GM18517 (cell line): ENCODE measurements around the gene FGFBP1.

Experiments
- ATAC-seq: cut with Tn5 transposase; IDR thresholded peaks from one replicate; pipeline ENCODE4 v1.9.1; 2021; ENCODE audit warnings: mild to moderate bottlenecking, moderate library complexity; ENCODE audit not compliant: unreplicated experiment

The FGFBP1 gene

DNA sequence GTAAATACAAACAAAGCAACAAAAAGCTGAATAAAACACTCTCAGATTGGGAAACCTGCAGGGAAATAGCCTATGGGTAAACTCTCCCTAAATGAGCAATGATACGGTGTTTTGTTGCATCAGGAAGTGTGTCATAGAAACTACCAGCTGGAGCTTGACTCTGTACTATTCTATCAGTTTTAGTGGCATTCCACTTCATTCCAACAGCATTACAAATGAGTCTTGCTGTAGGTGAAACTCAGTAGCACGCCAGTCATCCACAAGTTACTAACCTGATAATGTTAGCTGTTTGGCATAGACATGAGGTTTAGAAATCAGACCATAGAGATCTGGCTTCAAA is 24.9 kb downstream of the FGFBP1 start:
- no peak for ATAC-seq

GRCh38 chr4:15912961-15913630 is 25.4 kb downstream of the FGFBP1 start:
- no peak for ATAC-seq

- no peak for ATAC-seq
These were observed 26.3 kb downstream of the FGFBP1 start for GRCh38 chr4:15912236-15912635.

DNA sequence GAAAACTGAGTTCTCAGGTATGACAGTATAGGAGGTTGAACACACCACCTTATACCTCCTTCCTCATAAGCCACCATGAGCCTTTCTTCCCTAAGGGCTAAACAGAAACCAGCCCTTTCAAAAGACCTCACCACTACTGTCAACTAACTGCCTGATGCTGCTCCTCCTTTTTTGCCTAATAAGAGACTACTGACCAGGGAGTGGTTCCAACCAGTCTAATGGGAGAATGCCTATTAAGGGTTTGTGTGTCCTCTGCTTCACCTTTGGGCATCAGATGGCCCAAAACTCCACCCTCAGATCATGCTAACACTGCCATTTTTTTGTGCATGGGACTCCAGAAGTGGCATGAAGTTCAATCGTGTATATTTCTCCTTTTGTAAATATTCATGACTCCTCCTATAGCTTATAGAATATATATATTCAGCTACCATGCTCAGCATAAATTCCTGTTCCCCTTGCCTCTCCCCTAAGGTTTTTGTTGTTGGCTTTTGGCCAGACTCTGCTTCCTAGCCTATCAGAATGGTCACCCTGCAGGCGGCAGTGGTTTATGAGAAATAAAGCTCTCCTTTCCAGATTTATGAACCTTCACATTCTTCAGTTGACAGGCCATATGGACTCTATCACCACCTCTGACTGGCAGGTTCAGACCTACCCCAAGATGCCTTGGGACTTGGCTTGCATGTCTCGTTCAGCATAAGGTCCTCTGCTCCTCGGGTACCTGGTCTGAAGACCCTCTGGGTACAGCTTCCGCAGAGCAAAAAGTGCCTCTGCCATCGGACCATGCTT is 28.2 kb downstream of the FGFBP1 start:
- ATAC-seq: no peak

DNA sequence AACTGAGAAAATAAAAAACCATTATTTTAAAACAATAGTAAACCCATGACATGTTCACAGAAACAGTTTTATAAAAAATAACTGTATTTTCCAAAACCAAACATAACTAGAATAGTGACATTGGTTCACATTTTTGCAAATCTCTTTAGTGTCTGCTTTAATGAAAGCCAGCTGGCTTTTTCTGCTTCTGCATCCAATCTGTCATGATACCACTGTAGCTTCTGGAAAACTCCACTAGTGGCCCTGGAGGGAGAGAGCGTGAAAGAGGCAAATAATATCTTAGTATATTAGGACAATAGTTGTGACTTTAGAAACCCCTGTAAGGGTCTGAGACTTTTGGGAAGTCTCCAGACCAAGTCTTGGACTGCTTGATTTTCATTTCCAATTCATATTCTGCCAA is 31.1 kb downstream of the FGFBP1 start:
- ATAC-seq: no peak

- no peak for ATAC-seq
These were observed 32.5 kb downstream of the FGFBP1 start for GRCh38 chr4:15906020-15906443.

GRCh38 chr4:15902746-15903145 is 35.8 kb downstream of the FGFBP1 start:
- no peak for ATAC-seq

DNA sequence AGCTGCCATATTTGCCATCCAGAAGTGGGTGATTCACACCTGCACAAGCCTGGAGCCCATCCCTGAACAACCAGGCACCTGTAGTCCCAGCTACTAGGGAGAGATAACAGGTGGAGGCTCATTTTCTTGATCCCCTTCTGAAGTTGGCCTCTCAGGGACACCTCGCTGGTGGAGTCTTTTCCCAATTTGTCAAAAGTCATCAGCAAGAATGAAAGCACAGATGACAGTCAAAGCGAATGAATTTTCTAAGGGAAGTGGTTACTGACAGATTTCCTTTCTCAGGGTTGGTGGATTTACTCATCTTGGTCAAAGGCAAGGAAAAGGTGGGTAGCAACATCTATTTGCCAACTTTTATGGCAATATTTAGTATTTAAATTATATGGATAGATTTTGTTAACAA is 36.5 kb downstream of the FGFBP1 start:
- no peak for ATAC-seq

DNA sequence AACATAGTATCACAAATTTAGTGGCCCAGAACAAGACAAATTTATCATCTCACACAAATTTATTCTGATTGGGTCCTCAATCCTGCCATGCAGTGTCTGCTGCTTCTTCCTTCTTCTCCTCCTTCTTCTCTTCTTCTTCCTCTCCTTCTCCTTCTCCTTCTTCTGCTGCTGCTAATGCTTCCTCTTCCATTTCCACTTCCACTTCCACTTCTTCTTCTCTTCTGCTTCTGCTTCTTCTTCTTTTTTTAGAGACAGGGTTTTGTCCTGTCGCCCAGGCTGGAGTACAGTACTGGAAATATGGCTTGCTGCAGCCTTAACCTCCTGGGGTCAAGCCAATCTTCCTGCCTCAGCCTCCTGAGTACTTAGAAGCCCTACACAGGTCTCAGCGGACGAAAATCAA is 37.5 kb downstream of the FGFBP1 start:
- no peak for ATAC-seq

GRCh38 chr4:15899511-15899910 is 39.0 kb downstream of the FGFBP1 start:
- ATAC-seq: no peak

- ATAC-seq: no peak
These were observed 39.6 kb downstream of the FGFBP1 start for GRCh38 chr4:15898902-15899301.

GRCh38 chr4:15897577-15897976 is 41.0 kb downstream of the FGFBP1 start:
- ATAC-seq: no peak

- no peak for ATAC-seq
These were observed 43.3 kb downstream of the FGFBP1 start for GRCh38 chr4:15894921-15895916.

DNA sequence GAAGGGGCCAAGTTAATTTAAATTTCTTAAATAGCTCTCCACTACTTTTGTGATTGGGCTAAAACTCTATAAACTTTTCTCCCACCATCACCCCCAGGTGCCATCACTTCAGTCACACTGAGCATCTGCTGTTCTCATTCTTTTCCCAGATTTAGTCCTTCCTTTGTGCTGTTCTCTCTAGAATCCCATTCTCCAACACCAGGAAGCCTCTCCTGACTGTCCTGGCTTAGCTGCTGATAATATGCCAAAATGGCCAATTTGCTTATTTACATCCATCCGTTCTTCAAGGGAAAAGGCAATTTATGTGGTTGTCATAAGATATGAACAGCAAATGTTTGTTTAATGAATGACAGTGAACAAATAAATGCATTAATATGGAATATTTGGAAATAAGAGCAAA is 44.1 kb downstream of the FGFBP1 start:
- no peak for ATAC-seq

GRCh38 chr4:15893962-15894361 is 44.6 kb downstream of the FGFBP1 start:
- no peak for ATAC-seq

GRCh38 chr4:15891312-15891711 is 47.2 kb downstream of the FGFBP1 start:
- peak; percentile 60 for ATAC-seq

DNA sequence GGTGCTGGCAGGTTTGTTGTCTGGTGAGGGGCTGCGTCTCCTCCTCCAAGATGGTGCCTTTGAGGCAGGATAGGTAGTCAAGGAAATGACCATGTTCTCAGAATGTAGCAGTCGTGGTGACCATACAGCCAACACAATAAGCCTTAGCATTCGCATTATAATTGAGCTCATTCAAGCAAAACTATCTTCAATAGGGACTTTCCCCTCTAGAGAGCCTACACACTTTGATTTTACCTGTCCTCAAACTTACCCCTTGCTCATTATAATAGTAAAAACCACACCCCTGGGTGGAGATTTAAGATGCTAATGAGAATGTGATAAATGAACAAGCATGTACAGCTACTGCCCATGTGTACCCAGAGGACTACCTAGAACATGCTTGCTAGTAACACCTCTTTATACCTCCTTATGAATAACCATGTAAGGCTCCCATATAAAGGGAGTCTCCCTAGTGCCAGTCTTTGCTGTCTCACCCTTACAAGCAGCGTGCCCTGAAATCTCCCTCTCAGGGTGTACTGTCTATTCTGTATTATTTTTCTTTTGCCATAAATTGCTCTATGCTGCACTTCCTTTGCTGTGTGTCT is 48.2 kb downstream of the FGFBP1 start:
- ATAC-seq: no peak

- no peak for ATAC-seq
These were observed 50.0 kb downstream of the FGFBP1 start for GRCh38 chr4:15888515-15888914.
